ENCODE results near the gene TMEM258.

DNA sequence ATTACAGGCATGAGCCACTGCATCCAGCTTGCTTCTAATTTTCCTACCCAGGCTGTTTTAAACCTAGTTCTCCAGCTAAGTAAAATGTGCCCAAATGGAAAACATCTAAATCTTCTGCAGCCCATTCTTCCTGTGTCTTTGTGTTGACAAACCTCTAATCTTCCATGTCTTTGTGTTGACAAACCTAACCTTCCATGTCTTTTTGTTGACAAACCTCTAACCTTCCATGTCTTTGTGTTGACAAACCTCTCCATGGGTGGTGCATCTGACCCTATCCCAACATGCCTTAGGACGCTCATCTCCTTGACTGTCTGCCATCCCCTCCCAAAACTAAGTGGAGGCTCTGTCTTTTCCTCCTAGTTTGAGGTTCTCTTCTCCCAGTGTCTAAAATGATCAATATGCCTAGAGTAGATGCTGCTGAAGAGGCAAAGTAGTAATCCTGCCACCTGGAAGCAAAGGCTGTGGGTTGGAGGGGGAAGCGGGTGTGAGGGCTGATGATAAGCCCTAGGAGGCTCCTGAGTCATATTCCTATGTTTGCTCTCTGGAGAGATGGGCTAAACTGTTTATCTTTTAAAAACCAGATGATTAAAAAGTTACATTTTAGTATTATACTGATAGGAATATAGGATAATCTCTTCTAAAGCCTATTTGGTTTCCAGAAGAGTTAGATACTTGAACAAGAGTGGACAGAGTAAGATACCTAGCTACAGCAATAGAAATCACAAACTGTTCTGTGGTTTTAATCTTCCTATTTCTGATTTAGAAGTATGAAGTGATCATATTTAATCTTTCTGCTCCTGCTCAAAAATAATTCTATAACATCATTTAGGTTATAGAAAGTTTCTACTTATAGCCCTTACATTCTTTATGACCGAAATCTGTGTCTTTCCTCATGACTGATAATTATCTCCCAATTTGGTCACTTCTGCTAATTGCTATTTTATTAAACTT, 8.2 kb upstream of the TMEM258 start:
- TF ChIP-seq, protein P1, sequence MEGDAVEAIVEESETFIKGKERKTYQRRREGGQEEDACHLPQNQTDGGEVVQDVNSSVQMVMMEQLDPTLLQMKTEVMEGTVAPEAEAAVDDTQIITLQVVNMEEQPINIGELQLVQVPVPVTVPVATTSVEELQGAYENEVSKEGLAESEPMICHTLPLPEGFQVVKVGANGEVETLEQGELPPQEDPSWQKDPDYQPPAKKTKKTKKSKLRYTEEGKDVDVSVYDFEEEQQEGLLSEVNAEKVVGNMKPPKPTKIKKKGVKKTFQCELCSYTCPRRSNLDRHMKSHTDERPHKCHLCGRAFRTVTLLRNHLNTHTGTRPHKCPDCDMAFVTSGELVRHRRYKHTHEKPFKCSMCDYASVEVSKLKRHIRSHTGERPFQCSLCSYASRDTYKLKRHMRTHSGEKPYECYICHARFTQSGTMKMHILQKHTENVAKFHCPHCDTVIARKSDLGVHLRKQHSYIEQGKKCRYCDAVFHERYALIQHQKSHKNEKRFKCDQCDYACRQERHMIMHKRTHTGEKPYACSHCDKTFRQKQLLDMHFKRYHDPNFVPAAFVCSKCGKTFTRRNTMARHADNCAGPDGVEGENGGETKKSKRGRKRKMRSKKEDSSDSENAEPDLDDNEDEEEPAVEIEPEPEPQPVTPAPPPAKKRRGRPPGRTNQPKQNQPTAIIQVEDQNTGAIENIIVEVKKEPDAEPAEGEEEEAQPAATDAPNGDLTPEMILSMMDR (IDR thresholded peaks at IDR 0.05), result no peak
- no peak for TF ChIP-seq POLR2A (IDR thresholded peaks at IDR 0.05)
